HUES64 (cell line): ENCODE measurements around the gene HS3ST4. TPM values are rescaled to one million over a fixed set of nuclear protein-coding genes. Genes with fewer than 3 reads are reported as not detected.

Experiments used
- H3K27ac ChIP-seq: 2 replicates; pipeline ENCODE4 v1.7.0; 2013; ENCODE audit warnings: low read depth, low read length, inconsistent platforms
- H3K27me3 ChIP-seq: 2 replicates; pipeline ENCODE4 v1.6.1; 2013; ENCODE audit warnings: mild to moderate bottlenecking, low read length; ENCODE audit not compliant: insufficient read depth
- H3K36me3 ChIP-seq: 2 replicates; pipeline ENCODE4 v1.6.1; 2013; ENCODE audit warnings: mild to moderate bottlenecking, low read length; ENCODE audit not compliant: insufficient read depth
- H3K4me1 ChIP-seq: 2 replicates; pipeline ENCODE4 v1.6.1; 2013; ENCODE audit warnings: mild to moderate bottlenecking, low read length, moderate library complexity; ENCODE audit not compliant: insufficient read depth
- H3K4me3 ChIP-seq: 2 replicates; pipeline ENCODE4 v1.5.1; 2013; ENCODE audit warnings: mild to moderate bottlenecking, low read length, moderate library complexity
- H3K9ac ChIP-seq: 2 replicates; pipeline ENCODE4 v1.6.1; 2013; ENCODE audit warnings: mild to moderate bottlenecking, low read depth, low read length
- H3K9me3 ChIP-seq: 2 replicates; pipeline ENCODE4 v1.6.1; 2013; ENCODE audit warnings: low read depth, low read length; ENCODE audit not compliant: insufficient read depth
- WGBS: fragments of 150-250, 120-280 bp; methylation state at CpG from one replicate; pipeline ENCODE4 v1.1.7; 2013; ENCODE audit warnings: missing lambda C conversion rate; 5-methylcytosine and 5-hydroxymethylcytosine counted together
- polyA plus RNA-seq, 2 experiments: library from polyadenylated mRNA; stranded (reverse); fragments of 50-300 nt; gene quantifications; one replicate each; pipeline ENCODE4 v1.2.3, GENCODE V29; 2013

HS3ST4 gene
- polyA plus RNA-seq (2013, experiment 1 of 2), result 2.4 TPM
- 3.1 TPM for polyA plus RNA-seq (2013, experiment 2 of 2)

DNA sequence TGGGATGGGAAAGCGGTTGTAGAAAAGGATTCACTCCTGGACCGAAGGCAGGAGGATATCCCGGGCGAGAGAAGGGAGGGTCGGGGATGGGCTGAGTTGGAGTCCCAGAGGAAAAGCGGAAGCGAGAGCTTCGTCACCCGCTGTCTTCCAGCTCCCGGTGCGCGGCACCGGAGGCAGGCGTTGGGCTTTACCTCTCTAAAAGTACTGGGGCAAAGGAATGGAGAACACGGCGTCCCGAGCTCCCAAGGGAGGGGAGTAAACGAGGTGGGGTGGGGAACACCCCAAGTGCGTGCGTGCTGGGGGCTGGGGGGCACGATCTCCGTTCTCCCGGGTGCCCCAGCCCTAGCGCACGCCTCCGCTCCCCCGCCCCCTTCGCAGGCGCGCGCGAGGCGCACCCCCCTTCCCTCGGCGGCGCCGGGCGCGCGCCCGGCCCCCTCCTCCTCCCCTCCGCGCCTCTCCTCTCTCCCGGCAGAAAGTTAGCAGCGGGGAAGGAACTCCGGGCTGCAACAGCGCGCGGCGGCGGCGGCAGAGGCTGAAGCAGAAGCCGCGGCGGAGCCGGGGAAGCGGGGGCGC, at the start of gene HS3ST4:
Gene HS3ST4 (plus strand): TSS at position 441 of the 573 bp plus-strand sequence.
- Histone ChIP-seq H3K27me3 (peaks cover 55% of the 10 kb centered on the region), H3K36me3 (no peaks in the 10 kb centered on the region), H3K9me3 (no peaks in the 10 kb centered on the region), H3K9ac (peak within 1 kb of the TSS; percentile 44; the same call in 1 of the 2 replicates), H3K27ac (peak within 1 kb of the TSS; percentile 45; the same call in 1 of the 2 replicates), H3K4me1 (peaks cover 19% of the 10 kb centered on the region), H3K4me3 (peak within 1 kb of the TSS; percentile 82)
- WGBS, result under 1% methylated on average over 58 of the region's 58 CpGs

DNA sequence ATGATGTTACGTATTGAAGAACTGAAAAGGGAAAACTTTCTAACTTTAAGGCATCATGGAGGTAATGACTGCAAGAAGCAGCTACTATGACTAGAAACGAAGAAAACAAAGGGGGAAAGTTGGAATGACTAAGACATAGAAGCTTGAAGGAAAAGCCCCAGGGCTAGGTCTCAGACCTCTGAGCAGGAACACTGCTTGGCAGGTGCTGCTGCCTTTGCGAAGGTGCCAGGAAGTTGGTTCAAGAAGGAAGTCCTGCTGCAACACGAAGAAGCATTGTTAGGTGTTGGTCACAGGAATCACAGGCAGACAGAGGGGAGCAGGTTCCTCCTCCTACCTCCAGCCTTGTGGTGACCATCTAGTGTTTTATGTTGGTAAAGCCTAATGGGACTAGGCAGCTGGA, 48.1 kb upstream of the HS3ST4 start:
- 87% methylated on average over 4 of the region's 4 CpGs for WGBS
- H3K27ac ChIP-seq, result no peak overlapping the region
- H3K4me3 ChIP-seq, result no peak overlapping the region
- no peaks in the 10 kb centered on the region for H3K36me3 ChIP-seq
- H3K9me3 ChIP-seq, result 0 out of 2 replicates have a peak, but pooled peaks cover 2% of the 10 kb centered on the region
- H3K9ac ChIP-seq, result no peak overlapping the region
- H3K27me3 ChIP-seq, result no peaks in the 10 kb centered on the region
- H3K4me1 ChIP-seq, result no peaks in the 10 kb centered on the region

DNA sequence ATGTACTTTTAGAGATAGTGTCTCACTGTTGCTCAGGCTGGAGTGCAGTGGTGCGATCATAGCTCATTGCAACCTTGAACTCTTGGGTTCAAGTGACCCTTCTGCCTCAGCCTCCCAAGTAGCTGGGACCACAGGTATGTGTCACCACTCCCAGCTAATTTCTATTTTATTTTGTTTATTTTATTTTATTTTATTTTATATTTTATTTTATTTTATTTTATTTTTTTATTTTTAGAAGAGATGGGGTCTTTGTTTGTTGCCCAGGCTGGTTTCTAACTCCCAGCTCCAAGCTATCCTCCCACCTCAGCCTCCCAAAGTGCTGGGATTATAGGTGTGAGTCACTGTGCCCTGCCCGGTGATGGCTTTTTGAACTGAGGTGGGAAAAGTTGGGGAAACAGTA, 35.1 kb upstream of the HS3ST4 start:
- H3K27me3 ChIP-seq, result no peaks in the 10 kb centered on the region
- H3K4me3 ChIP-seq, result no peak overlapping the region
- H3K9me3 ChIP-seq, result 0 out of 2 replicates have a peak, but pooled peaks cover 6% of the 10 kb centered on the region
- WGBS, result 91% methylated on average over 1 of the region's 2 CpGs
- no peak overlapping the region for H3K9ac ChIP-seq
- H3K4me1 ChIP-seq, result no peaks in the 10 kb centered on the region
- H3K27ac ChIP-seq, result no peak overlapping the region
- H3K36me3 ChIP-seq, result no peaks in the 10 kb centered on the region

- Histone ChIP-seq H3K4me3 (no peak overlapping the region), H3K36me3 (no peaks in the 10 kb centered on the region)
- 91% methylated on average over 2 of the region's 2 CpGs for WGBS
Observed at GRCh38 chr16:25676820-25677219, 14.9 kb upstream of the HS3ST4 start.

GRCh38 chr16:25679511-25679910, 12.2 kb upstream of the HS3ST4 start:
- Histone ChIP-seq H3K4me3 (no peak overlapping the region), H3K27me3 (no peaks in the 10 kb centered on the region), H3K36me3 (no peaks in the 10 kb centered on the region), H3K9ac (no peak overlapping the region), H3K27ac (no peak overlapping the region), H3K4me1 (no peaks in the 10 kb centered on the region), H3K9me3 (no peaks in the 10 kb centered on the region)
- WGBS, result 73% methylated on average over 5 of the region's 5 CpGs

More at GRCh38 chr16:25676820-25677219, 14.9 kb upstream of the HS3ST4 start:
- Histone ChIP-seq H3K9me3 (no peaks in the 10 kb centered on the region), H3K27me3 (no peaks in the 10 kb centered on the region), H3K9ac (no peak overlapping the region), H3K4me1 (no peaks in the 10 kb centered on the region), H3K27ac (no peak overlapping the region)

GRCh38 chr16:25689137-25689836, 2.5 kb upstream of the HS3ST4 start:
- 95% methylated on average over 10 of the region's 10 CpGs for WGBS
- no peaks in the 10 kb centered on the region for H3K9me3 ChIP-seq
- H3K27ac ChIP-seq, result no peak overlapping the region
- no peak overlapping the region for H3K9ac ChIP-seq
- peaks cover 41% of the 10 kb centered on the region for H3K27me3 ChIP-seq
- H3K4me3 ChIP-seq, result no peak overlapping the region
- peaks cover 19% of the 10 kb centered on the region for H3K4me1 ChIP-seq
- H3K36me3 ChIP-seq, result no peaks in the 10 kb centered on the region

DNA sequence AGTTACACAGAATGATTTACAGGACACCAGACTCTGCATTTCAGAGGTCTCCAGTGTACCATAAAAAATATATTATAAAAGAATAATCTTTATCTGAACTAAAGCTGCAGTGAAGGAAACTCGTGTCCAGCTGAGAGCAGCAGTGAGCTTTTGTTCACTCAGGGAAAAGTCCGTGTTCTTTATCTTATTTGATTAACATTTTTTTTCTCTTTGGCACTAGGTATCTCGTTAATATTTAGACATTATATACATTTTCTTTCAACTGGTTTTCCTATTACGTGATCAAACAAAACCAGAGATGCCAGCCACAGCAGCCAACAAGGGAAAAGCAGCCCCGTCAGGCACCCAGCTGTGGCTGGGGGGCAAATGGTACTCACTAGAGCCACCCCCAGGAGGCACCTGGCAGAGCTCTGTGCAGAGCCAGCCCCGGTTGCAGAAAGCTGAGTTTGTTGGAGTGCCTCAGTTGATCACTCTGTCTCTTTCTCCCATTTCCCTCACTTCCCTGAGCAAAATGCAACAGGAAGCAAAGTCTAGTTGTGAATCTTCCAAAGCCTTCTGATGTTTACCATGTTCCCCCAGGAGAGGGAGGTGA, 1.1 kb upstream of the HS3ST4 start:
- H3K9ac ChIP-seq, result no peak overlapping the region
- H3K27me3 ChIP-seq, result peaks cover 54% of the 10 kb centered on the region
- H3K4me1 ChIP-seq, result peaks cover 19% of the 10 kb centered on the region
- peak overlapping the region; percentile 82 for H3K4me3 ChIP-seq
- H3K27ac ChIP-seq, result no peak overlapping the region
- no peaks in the 10 kb centered on the region for H3K9me3 ChIP-seq
- no peaks in the 10 kb centered on the region for H3K36me3 ChIP-seq
- 70% methylated on average over 6 of the region's 6 CpGs for WGBS

DNA sequence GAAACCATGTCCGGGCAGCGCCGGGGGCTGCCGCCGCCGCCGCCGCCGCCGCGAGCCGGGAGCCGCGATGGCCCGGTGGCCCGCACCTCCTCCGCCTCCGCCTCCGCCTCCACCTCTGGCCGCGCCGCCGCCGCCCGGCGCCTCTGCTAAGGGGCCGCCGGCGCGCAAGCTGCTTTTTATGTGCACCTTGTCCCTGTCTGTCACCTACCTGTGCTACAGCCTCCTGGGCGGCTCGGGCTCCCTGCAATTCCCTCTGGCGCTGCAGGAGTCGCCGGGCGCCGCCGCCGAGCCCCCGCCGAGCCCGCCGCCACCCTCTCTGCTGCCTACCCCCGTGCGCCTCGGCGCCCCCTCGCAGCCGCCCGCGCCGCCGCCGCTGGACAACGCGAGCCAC, 587 bp downstream of the HS3ST4 start:
- under 1% methylated on average over 56 of the region's 56 CpGs for WGBS
- Histone ChIP-seq H3K36me3 (no peaks in the 10 kb centered on the region), H3K4me3 (peak overlapping the region; percentile 67), H3K9me3 (no peaks in the 10 kb centered on the region), H3K9ac (peak overlapping the region; percentile 44; the same call in 1 of the 2 replicates), H3K27me3 (peaks cover 55% of the 10 kb centered on the region), H3K27ac (no peak overlapping the region), H3K4me1 (peaks cover 19% of the 10 kb centered on the region)

GRCh38 chr16:25692742-25693508, 1.2 kb downstream of the HS3ST4 start:
- peak overlapping the region; percentile 67 for H3K4me3 ChIP-seq

GRCh38 chr16:25693631-25694030, 1.9 kb downstream of the HS3ST4 start:
- no peak overlapping the region for H3K27ac ChIP-seq
- H3K4me3 ChIP-seq, result peak overlapping the region; percentile 67
- H3K27me3 ChIP-seq, result peaks cover 55% of the 10 kb centered on the region
- H3K9ac ChIP-seq, result no peak overlapping the region
- peaks cover 19% of the 10 kb centered on the region for H3K4me1 ChIP-seq
- no peaks in the 10 kb centered on the region for H3K9me3 ChIP-seq
- WGBS, result 36% methylated on average over 7 of the region's 9 CpGs
- no peaks in the 10 kb centered on the region for H3K36me3 ChIP-seq

More at GRCh38 chr16:25692742-25693508, 1.2 kb downstream of the HS3ST4 start:
- Histone ChIP-seq H3K27me3 (peaks cover 55% of the 10 kb centered on the region), H3K9me3 (no peaks in the 10 kb centered on the region), H3K4me1 (peaks cover 19% of the 10 kb centered on the region), H3K36me3 (no peaks in the 10 kb centered on the region), H3K9ac (peak overlapping the region; percentile 44), H3K27ac (no peak overlapping the region)
- 1% methylated on average over 70 of the region's 70 CpGs for WGBS
